ENCODE measurements around the gene COPB2. TPM values are rescaled to one million over a fixed set of nuclear protein-coding genes. Genes with fewer than 3 reads are reported as not detected.
"Not testable (repeated sequence)": the region's sequence is repeated elsewhere in the genome, so short reads cannot be mapped to it uniquely, and the experiment has no call there.

The COPB2 gene
- total and polyA plus RNA-seq, 8 donors = 23.1 to 141 (median 56.0) TPM

GRCh38 chr3:139414608-139415224 is 25.3 kb upstream of the COPB2 start:
- TF ChIP-seq CTCF (IDR thresholded peaks at IDR 0.05) (no peak), POLR2A (IDR thresholded peaks at IDR 0.05) (no peak), EP300 (IDR thresholded peaks at IDR 0.05) (no peak), POLR2AphosphoS5 (IDR thresholded peaks at IDR 0.05) (no peak)
- intact Hi-C loops (cut with DNase I; ENCODE audit: low total_unique reads) = no loop called here
- 69 to 91% (median 84%) methylated on average over 2 of the region's 2 CpGs for WGBS, 5 donors
- DNase-seq = no peak
- Histone ChIP-seq H3K4me3 (no peak overlapping the region), H3K36me3 (no peaks in the 10 kb centered on the region), H3K9me3 (peaks cover 0 to 60% (median 46%) of the 10 kb centered on the region in 4 donors), H3K27me3 (no peaks in the 10 kb centered on the region), H3K27ac (no peak overlapping the region), H3K4me1 (no peaks in the 10 kb centered on the region)

- H3K27ac ChIP-seq; intact Hi-C loops (cut with DNase I; ENCODE audit: low total_unique reads); H3K4me3 ChIP-seq; H3K27me3 ChIP-seq; H3K4me1 ChIP-seq; H3K36me3 ChIP-seq; DNase-seq: not testable (repeated sequence)
- peaks cover 0 to 78% (median 52%) of the 10 kb centered on the region in 4 donors for H3K9me3 ChIP-seq
Observed at GRCh38 chr3:139412891-139413290, 23.4 kb upstream of the COPB2 start.

- peaks cover 0 to 52% (median 35%) of the 10 kb centered on the region in 4 donors for H3K9me3 ChIP-seq
- H3K36me3 ChIP-seq; intact Hi-C loops (cut with DNase I; ENCODE audit: low total_unique reads); H3K4me3 ChIP-seq; H3K27ac ChIP-seq; H3K27me3 ChIP-seq; H3K4me1 ChIP-seq; DNase-seq: not testable (repeated sequence)
- WGBS, 5 donors = 71 to 85% (median 80%) methylated on average over 2 of the region's 2 CpGs
Observed at GRCh38 chr3:139401155-139401554, 11.7 kb upstream of the COPB2 start.

- H3K36me3 ChIP-seq = no peaks in the 10 kb centered on the region
- no peaks in the 10 kb centered on the region for H3K27me3 ChIP-seq
- H3K4me1 ChIP-seq = no peaks in the 10 kb centered on the region
- DNase-seq = no peak
- H3K9me3 ChIP-seq = peaks cover 0 to 13% (median 7%) of the 10 kb centered on the region in 4 donors
- 79 to 95% (median 91%) methylated on average over 3 of the region's 3 CpGs for WGBS, 5 donors
- no peak overlapping the region for H3K4me3 ChIP-seq
- TF ChIP-seq POLR2AphosphoS5 (IDR thresholded peaks at IDR 0.05) = no peak
- no peak for TF ChIP-seq EP300 (IDR thresholded peaks at IDR 0.05)
- TF ChIP-seq POLR2A (IDR thresholded peaks at IDR 0.05) = no peak
- no peak for TF ChIP-seq CTCF (IDR thresholded peaks at IDR 0.05)
- H3K27ac ChIP-seq = no peak overlapping the region
- intact Hi-C loops (cut with DNase I; ENCODE audit: low total_unique reads) = no loop called here
Observed at GRCh38 chr3:139396707-139397106, 7.3 kb upstream of the COPB2 start.

- H3K36me3 ChIP-seq = no peaks in the 10 kb centered on the region
- TF ChIP-seq POLR2A (IDR thresholded peaks at IDR 0.05) (no peak), CTCF (IDR thresholded peaks at IDR 0.05) (no peak), EP300 (IDR thresholded peaks at IDR 0.05) (no peak), POLR2AphosphoS5 (IDR thresholded peaks at IDR 0.05) (no peak)
- no peak overlapping the region for H3K4me3 ChIP-seq
- DNase-seq = no peak
- intact Hi-C loops (cut with DNase I; ENCODE audit: low total_unique reads) = no loop called here
- H3K27me3 ChIP-seq = no peaks in the 10 kb centered on the region
- no peaks in the 10 kb centered on the region for H3K9me3 ChIP-seq
- no peak overlapping the region for H3K27ac ChIP-seq
- peaks cover 0 to 14% (median 8%) of the 10 kb centered on the region in 4 donors for H3K4me1 ChIP-seq
Observed at GRCh38 chr3:139394116-139394515, 4.7 kb upstream of the COPB2 start.
